ENCODE measurements around the gene LACRT. TPM values are rescaled to one million over a fixed set of nuclear protein-coding genes. Genes with fewer than 3 reads are reported as not detected.

The LACRT gene
- total RNA-seq, 2 experiments from 2014 or later = not detected

DNA sequence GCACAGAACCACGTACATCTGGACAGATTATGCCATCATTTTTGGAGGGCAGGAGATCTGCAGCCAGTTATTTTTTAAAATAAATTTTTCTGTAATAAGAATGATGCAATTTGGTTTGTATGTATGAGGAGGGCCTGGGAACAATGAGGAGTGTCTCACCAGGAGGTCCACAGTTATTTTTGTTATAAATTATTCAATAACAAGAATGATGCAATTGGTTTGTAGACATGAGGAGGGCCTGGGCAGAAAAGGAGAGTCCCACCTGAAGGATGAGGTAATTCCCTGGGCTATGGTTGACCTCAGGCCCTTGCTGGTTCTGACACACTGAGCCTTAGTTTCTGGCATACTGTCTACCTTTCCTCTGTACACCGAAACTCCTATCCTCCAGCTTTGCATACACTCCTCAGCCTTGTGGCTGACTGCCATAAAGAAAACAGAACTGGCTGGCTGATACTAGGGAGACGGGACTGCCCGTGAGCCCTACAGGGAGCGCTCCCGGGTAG, 22.5 kb upstream of the LACRT start:
- Histone ChIP-seq H3K27me3 (ENCODE audit: control insufficient read depth in 1 of 2, insufficient read depth in 2 of 2, low read length in 2 of 2) (peaks cover 9 to 16% of the 10 kb centered on the region in 2 experiments), H3K36me3 (ENCODE audit: insufficient read depth, low read length) (no peaks in the 10 kb centered on the region), H3K9me3 (ENCODE audit: control insufficient read depth in 1 of 2, insufficient read depth in 1 of 2, low read length in 2 of 2) (no peaks in the 10 kb centered on the region), H3K27ac (ENCODE audit: low read depth in 1 of 2, low read length in 2 of 2) (no peak overlapping the region), H3K4me1 (ENCODE audit: insufficient read depth, low read length) (no peaks in the 10 kb centered on the region), H3K4me3 (ENCODE audit: low read length) (no peak overlapping the region)
- TF ChIP-seq, protein P1, sequence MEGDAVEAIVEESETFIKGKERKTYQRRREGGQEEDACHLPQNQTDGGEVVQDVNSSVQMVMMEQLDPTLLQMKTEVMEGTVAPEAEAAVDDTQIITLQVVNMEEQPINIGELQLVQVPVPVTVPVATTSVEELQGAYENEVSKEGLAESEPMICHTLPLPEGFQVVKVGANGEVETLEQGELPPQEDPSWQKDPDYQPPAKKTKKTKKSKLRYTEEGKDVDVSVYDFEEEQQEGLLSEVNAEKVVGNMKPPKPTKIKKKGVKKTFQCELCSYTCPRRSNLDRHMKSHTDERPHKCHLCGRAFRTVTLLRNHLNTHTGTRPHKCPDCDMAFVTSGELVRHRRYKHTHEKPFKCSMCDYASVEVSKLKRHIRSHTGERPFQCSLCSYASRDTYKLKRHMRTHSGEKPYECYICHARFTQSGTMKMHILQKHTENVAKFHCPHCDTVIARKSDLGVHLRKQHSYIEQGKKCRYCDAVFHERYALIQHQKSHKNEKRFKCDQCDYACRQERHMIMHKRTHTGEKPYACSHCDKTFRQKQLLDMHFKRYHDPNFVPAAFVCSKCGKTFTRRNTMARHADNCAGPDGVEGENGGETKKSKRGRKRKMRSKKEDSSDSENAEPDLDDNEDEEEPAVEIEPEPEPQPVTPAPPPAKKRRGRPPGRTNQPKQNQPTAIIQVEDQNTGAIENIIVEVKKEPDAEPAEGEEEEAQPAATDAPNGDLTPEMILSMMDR (IDR thresholded peaks at IDR 0.05) = no peak
- H3K27me3 Mint-ChIP-seq = peaks cover 49% of the 10 kb centered on the region
- no peak overlapping the region for H3K27ac Mint-ChIP-seq
- H3K36me3 Mint-ChIP-seq (ENCODE audit: low read depth) = no peaks in the 10 kb centered on the region
- POLR2A ChIA-PET = no interaction called here
- no peak overlapping the region for H3K4me3 Mint-ChIP-seq
- no peaks in the 10 kb centered on the region for H3K4me1 Mint-ChIP-seq (ENCODE audit: low read depth)
- DNase-seq (no peak), ATAC-seq (ENCODE audit: poor library complexity) (no peak)
- intact Hi-C loops (cut with DNase I, micrococcal nuclease) = no loop called here
- CTCF ChIA-PET = no interaction called here
- no peaks in the 10 kb centered on the region for H3K9me3 Mint-ChIP-seq

DNA sequence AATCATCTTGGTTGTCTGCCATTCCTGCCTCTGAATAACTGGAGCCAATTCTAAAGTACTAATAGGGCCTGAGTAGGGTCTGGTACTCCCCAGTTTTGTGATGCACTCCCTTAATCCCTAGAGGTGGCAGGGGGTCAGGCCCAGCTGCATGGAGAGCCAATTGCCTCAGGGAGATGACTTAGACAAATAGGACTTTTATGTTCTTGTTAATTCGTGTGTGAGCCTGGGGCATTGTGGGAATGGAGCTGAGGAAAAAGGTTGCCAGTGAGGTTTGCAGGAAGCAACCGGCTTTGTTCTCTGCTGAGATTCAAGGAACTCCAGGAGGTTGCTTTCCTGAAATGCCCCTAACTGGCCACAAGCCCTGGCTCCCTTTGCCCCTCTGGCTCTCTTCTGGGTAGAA, 20.2 kb upstream of the LACRT start:
- intact Hi-C loops (cut with DNase I, micrococcal nuclease) = no loop called here
- no peak overlapping the region for H3K27ac Mint-ChIP-seq
- H3K9me3 Mint-ChIP-seq = no peaks in the 10 kb centered on the region

DNA sequence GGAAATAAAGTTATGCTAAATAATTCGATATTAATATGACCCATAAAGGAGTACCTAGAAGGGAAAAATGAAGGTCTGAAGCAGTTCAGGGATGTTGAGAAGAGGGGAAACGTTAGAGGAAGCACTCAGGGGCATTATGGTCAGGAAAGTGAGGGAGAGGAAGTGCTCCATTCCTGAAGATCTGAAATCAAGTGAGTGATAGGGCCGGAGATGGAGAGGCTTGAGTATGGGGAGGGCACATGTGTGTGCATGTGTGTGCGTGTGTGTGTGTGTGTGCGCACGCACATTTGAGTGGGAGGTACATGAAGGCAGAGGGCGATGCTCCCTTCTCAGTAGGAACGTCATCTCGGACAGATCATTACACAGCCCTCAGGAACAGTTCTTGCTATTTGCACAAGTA, 18.3 kb upstream of the LACRT start:
- ChIA-PET POLR2A (no interaction called here), CTCF (no interaction called here)
- H3K36me3 Mint-ChIP-seq (ENCODE audit: low read depth) = no peaks in the 10 kb centered on the region
- Histone ChIP-seq H3K4me3 (ENCODE audit: low read length) (no peak overlapping the region), H3K27ac (ENCODE audit: low read depth in 1 of 2, low read length in 2 of 2) (no peak overlapping the region), H3K27me3 (ENCODE audit: control insufficient read depth in 1 of 2, insufficient read depth in 2 of 2, low read length in 2 of 2) (peaks cover 9 to 15% of the 10 kb centered on the region in 2 experiments), H3K36me3 (ENCODE audit: insufficient read depth, low read length) (no peaks in the 10 kb centered on the region), H3K9me3 (ENCODE audit: control insufficient read depth in 1 of 2, insufficient read depth in 1 of 2, low read length in 2 of 2) (no peaks in the 10 kb centered on the region), H3K4me1 (ENCODE audit: insufficient read depth, low read length) (no peaks in the 10 kb centered on the region)
- TF ChIP-seq, protein P1 (IDR thresholded peaks at IDR 0.05) = no peak
- intact Hi-C loops (cut with DNase I, micrococcal nuclease) = no loop called here
- no peaks in the 10 kb centered on the region for H3K9me3 Mint-ChIP-seq
- H3K27me3 Mint-ChIP-seq = peaks cover 32% of the 10 kb centered on the region
- H3K4me1 Mint-ChIP-seq (ENCODE audit: low read depth) = no peaks in the 10 kb centered on the region
- H3K27ac Mint-ChIP-seq = no peak overlapping the region
- no peak for ATAC-seq (ENCODE audit: poor library complexity)
- no peak for DNase-seq
- no peak overlapping the region for H3K4me3 Mint-ChIP-seq

More for the DNA sequence above, 20.2 kb upstream of the LACRT start:
- DNase-seq (no peak), ATAC-seq (ENCODE audit: poor library complexity) (no peak)
- Mint-ChIP-seq H3K4me3 (no peak overlapping the region), H3K27me3 (peaks cover 43% of the 10 kb centered on the region), H3K4me1 (ENCODE audit: low read depth) (no peaks in the 10 kb centered on the region), H3K36me3 (ENCODE audit: low read depth) (no peaks in the 10 kb centered on the region)
- TF ChIP-seq, protein P1 (IDR thresholded peaks at IDR 0.05) = no peak
- Histone ChIP-seq H3K36me3 (ENCODE audit: insufficient read depth, low read length) (no peaks in the 10 kb centered on the region), H3K27ac (ENCODE audit: low read depth in 1 of 2, low read length in 2 of 2) (no peak overlapping the region), H3K27me3 (ENCODE audit: control insufficient read depth in 1 of 2, insufficient read depth in 2 of 2, low read length in 2 of 2) (peaks cover 9 to 19% of the 10 kb centered on the region in 2 experiments), H3K4me3 (ENCODE audit: low read length) (no peak overlapping the region), H3K9me3 (ENCODE audit: control insufficient read depth in 1 of 2, insufficient read depth in 1 of 2, low read length in 2 of 2) (no peaks in the 10 kb centered on the region), H3K4me1 (ENCODE audit: insufficient read depth, low read length) (no peaks in the 10 kb centered on the region)
- ChIA-PET POLR2A (no interaction called here), CTCF (no interaction called here)

Data from CD4-positive, alpha-beta T cell (primary cell).